ENCODE measurements around the gene KCNJ9. TPM values are rescaled to one million over a fixed set of nuclear protein-coding genes. Genes with fewer than 3 reads are reported as not detected.
A peak's percentile ranks its signal among the peaks of the same experiment; 100 is the strongest.

KCNJ9 gene
- total and polyA plus RNA-seq, 4 donors = not detected

- Histone ChIP-seq H3K9me3 (ENCODE audit: control insufficient read depth in 4 of 4, insufficient read depth in 3 of 4, low read length in 3 of 4) (no peaks in the 10 kb centered on the region), H3K27ac (ENCODE audit: low read depth in 1 of 2, low read length in 1 of 2) (no peak overlapping the region), H3K36me3 (ENCODE audit: control insufficient read depth in 4 of 4, insufficient read depth in 4 of 4, low read length in 4 of 4) (no peaks in the 10 kb centered on the region), H3K9ac (ENCODE audit: insufficient read depth in 1 of 2, low read length in 2 of 2) (no peak overlapping the region), H3K4me3 (no peak overlapping the region), H3K4me1 (ENCODE audit: control insufficient read depth in 5 of 5, insufficient read depth in 5 of 5, low read length in 5 of 5) (no peaks in the 10 kb centered on the region), H3K27me3 (ENCODE audit: control insufficient read depth in 3 of 3, insufficient read depth in 3 of 3, low read length in 2 of 3) (peaks cover 0 to 58% (median 29%) of the 10 kb centered on the region in 3 donors)
- DNase-seq (no peak), ATAC-seq (ENCODE audit: insufficient read depth, low FRiP score) (no peak)
- WGBS, 2 donors = 26 to 44% methylated on average over 2 of the region's 2 CpGs
- no peak for TF ChIP-seq CTCF (IDR thresholded peaks at IDR 0.05; ENCODE audit: control extremely low read depth, extremely low read depth)
Measured at GRCh38 chr1:160075836-160076235, 5.5 kb upstream of the KCNJ9 start.

GRCh38 chr1:160076295-160076694, 5.0 kb upstream of the KCNJ9 start:
- H3K27ac ChIP-seq (ENCODE audit: low read depth in 1 of 2, low read length in 1 of 2) = no peak overlapping the region

GRCh38 chr1:160077486-160077885, 3.9 kb upstream of the KCNJ9 start:
- no peaks in the 10 kb centered on the region for H3K9me3 ChIP-seq (ENCODE audit: control insufficient read depth in 4 of 4, insufficient read depth in 3 of 4, low read length in 3 of 4)
- H3K27ac ChIP-seq (ENCODE audit: low read depth in 1 of 2, low read length in 1 of 2) = no peak overlapping the region
- H3K36me3 ChIP-seq (ENCODE audit: control insufficient read depth in 4 of 4, insufficient read depth in 4 of 4, low read length in 4 of 4) = no peaks in the 10 kb centered on the region
- DNase-seq (no peak), ATAC-seq (ENCODE audit: insufficient read depth, low FRiP score) (no peak)
- TF ChIP-seq CTCF (IDR thresholded peaks at IDR 0.05; ENCODE audit: control extremely low read depth, extremely low read depth) = no peak
- H3K9ac ChIP-seq (ENCODE audit: insufficient read depth in 1 of 2, low read length in 2 of 2) = no peak overlapping the region
- H3K4me3 ChIP-seq = no peak overlapping the region
- H3K27me3 ChIP-seq (ENCODE audit: control insufficient read depth in 3 of 3, insufficient read depth in 3 of 3, low read length in 2 of 3) = peaks cover 0 to 61% (median 34%) of the 10 kb centered on the region in 3 donors
- no peaks in the 10 kb centered on the region for H3K4me1 ChIP-seq (ENCODE audit: control insufficient read depth in 5 of 5, insufficient read depth in 5 of 5, low read length in 5 of 5)

More at GRCh38 chr1:160076295-160076694, 5.0 kb upstream of the KCNJ9 start:
- no peak for TF ChIP-seq CTCF (IDR thresholded peaks at IDR 0.05; ENCODE audit: control extremely low read depth, extremely low read depth)
- Histone ChIP-seq H3K4me3 (no peak overlapping the region), H3K36me3 (ENCODE audit: control insufficient read depth in 4 of 4, insufficient read depth in 4 of 4, low read length in 4 of 4) (no peaks in the 10 kb centered on the region), H3K27me3 (ENCODE audit: control insufficient read depth in 3 of 3, insufficient read depth in 3 of 3, low read length in 2 of 3) (peaks cover 0 to 59% (median 30%) of the 10 kb centered on the region in 3 donors), H3K9me3 (ENCODE audit: control insufficient read depth in 4 of 4, insufficient read depth in 3 of 4, low read length in 3 of 4) (no peaks in the 10 kb centered on the region), H3K4me1 (ENCODE audit: control insufficient read depth in 5 of 5, insufficient read depth in 5 of 5, low read length in 5 of 5) (no peaks in the 10 kb centered on the region), H3K9ac (ENCODE audit: insufficient read depth in 1 of 2, low read length in 2 of 2) (no peak overlapping the region)
- DNase-seq (no peak), ATAC-seq (ENCODE audit: insufficient read depth, low FRiP score) (no peak)
- 84 to 87% methylated on average over 3 of the region's 3 CpGs for WGBS, 2 donors

GRCh38 chr1:160078512-160079195, 2.7 kb upstream of the KCNJ9 start:
- Histone ChIP-seq H3K27ac (ENCODE audit: low read depth in 1 of 2, low read length in 1 of 2) (no peak overlapping the region), H3K9me3 (ENCODE audit: control insufficient read depth in 4 of 4, insufficient read depth in 3 of 4, low read length in 3 of 4) (no peaks in the 10 kb centered on the region), H3K36me3 (ENCODE audit: control insufficient read depth in 4 of 4, insufficient read depth in 4 of 4, low read length in 4 of 4) (no peaks in the 10 kb centered on the region), H3K4me3 (no peak overlapping the region), H3K27me3 (ENCODE audit: control insufficient read depth in 3 of 3, insufficient read depth in 3 of 3, low read length in 2 of 3) (peaks cover 0 to 73% (median 43%) of the 10 kb centered on the region in 3 donors), H3K4me1 (ENCODE audit: control insufficient read depth in 5 of 5, insufficient read depth in 5 of 5, low read length in 5 of 5) (peaks cover 0 to under 1% (median 0%) of the 10 kb centered on the region in 5 donors), H3K9ac (ENCODE audit: insufficient read depth in 1 of 2, low read length in 2 of 2) (no peak overlapping the region)
- ATAC-seq (ENCODE audit: insufficient read depth, low FRiP score) (peak; percentile 59), DNase-seq (no peak)
- peak; percentile 25 for TF ChIP-seq CTCF (IDR thresholded peaks at IDR 0.05; ENCODE audit: control extremely low read depth, extremely low read depth)
- 20% methylated on average over 8 of the region's 8 CpGs for WGBS, 2 donors
